ENCODE measurements around the gene NSMCE4A. TPM values are rescaled to one million over a fixed set of nuclear protein-coding genes. Genes with fewer than 3 reads are reported as not detected.

The NSMCE4A gene
- total and polyA plus RNA-seq, 2 of the 8 experiments (the other 6 are each of a cell fraction or from before 2014, with no cell fraction given) = 48.6 to 66.0 TPM

DNA sequence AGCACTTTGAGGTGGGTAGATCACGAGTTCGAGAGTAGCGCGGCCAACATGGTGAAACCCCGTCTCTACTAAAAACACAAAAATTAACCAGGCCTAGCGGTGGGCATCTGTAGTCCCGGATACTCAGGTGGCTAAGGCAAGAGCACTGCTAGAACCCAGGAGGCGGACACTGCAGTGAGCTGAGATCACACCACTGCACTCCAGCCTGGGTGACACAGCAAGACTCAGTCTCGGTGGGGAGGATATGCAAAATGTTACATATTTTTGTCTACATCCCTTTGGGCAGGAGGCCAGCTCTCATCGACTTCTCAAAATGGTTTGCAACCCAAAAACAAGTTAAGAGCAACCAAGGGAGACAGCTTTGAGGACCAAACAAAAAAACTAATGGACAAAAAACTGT, 55.4 kb downstream of the NSMCE4A start (continued):
- TF ChIP-seq, protein P1, sequence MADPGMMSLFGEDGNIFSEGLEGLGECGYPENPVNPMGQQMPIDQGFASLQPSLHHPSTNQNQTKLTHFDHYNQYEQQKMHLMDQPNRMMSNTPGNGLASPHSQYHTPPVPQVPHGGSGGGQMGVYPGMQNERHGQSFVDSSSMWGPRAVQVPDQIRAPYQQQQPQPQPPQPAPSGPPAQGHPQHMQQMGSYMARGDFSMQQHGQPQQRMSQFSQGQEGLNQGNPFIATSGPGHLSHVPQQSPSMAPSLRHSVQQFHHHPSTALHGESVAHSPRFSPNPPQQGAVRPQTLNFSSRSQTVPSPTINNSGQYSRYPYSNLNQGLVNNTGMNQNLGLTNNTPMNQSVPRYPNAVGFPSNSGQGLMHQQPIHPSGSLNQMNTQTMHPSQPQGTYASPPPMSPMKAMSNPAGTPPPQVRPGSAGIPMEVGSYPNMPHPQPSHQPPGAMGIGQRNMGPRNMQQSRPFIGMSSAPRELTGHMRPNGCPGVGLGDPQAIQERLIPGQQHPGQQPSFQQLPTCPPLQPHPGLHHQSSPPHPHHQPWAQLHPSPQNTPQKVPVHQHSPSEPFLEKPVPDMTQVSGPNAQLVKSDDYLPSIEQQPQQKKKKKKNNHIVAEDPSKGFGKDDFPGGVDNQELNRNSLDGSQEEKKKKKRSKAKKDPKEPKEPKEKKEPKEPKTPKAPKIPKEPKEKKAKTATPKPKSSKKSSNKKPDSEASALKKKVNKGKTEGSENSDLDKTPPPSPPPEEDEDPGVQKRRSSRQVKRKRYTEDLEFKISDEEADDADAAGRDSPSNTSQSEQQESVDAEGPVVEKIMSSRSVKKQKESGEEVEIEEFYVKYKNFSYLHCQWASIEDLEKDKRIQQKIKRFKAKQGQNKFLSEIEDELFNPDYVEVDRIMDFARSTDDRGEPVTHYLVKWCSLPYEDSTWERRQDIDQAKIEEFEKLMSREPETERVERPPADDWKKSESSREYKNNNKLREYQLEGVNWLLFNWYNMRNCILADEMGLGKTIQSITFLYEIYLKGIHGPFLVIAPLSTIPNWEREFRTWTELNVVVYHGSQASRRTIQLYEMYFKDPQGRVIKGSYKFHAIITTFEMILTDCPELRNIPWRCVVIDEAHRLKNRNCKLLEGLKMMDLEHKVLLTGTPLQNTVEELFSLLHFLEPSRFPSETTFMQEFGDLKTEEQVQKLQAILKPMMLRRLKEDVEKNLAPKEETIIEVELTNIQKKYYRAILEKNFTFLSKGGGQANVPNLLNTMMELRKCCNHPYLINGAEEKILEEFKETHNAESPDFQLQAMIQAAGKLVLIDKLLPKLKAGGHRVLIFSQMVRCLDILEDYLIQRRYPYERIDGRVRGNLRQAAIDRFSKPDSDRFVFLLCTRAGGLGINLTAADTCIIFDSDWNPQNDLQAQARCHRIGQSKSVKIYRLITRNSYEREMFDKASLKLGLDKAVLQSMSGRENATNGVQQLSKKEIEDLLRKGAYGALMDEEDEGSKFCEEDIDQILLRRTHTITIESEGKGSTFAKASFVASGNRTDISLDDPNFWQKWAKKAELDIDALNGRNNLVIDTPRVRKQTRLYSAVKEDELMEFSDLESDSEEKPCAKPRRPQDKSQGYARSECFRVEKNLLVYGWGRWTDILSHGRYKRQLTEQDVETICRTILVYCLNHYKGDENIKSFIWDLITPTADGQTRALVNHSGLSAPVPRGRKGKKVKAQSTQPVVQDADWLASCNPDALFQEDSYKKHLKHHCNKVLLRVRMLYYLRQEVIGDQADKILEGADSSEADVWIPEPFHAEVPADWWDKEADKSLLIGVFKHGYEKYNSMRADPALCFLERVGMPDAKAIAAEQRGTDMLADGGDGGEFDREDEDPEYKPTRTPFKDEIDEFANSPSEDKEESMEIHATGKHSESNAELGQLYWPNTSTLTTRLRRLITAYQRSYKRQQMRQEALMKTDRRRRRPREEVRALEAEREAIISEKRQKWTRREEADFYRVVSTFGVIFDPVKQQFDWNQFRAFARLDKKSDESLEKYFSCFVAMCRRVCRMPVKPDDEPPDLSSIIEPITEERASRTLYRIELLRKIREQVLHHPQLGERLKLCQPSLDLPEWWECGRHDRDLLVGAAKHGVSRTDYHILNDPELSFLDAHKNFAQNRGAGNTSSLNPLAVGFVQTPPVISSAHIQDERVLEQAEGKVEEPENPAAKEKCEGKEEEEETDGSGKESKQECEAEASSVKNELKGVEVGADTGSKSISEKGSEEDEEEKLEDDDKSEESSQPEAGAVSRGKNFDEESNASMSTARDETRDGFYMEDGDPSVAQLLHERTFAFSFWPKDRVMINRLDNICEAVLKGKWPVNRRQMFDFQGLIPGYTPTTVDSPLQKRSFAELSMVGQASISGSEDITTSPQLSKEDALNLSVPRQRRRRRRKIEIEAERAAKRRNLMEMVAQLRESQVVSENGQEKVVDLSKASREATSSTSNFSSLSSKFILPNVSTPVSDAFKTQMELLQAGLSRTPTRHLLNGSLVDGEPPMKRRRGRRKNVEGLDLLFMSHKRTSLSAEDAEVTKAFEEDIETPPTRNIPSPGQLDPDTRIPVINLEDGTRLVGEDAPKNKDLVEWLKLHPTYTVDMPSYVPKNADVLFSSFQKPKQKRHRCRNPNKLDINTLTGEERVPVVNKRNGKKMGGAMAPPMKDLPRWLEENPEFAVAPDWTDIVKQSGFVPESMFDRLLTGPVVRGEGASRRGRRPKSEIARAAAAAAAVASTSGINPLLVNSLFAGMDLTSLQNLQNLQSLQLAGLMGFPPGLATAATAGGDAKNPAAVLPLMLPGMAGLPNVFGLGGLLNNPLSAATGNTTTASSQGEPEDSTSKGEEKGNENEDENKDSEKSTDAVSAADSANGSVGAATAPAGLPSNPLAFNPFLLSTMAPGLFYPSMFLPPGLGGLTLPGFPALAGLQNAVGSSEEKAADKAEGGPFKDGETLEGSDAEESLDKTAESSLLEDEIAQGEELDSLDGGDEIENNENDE (IDR thresholded peaks at IDR 0.05; ENCODE audit: insufficient replicate concordance, low read length) = no peak
- no peak for TF ChIP-seq SP4 (IDR thresholded peaks at IDR 0.05; ENCODE audit: low read length)
- TF ChIP-seq ASH2L (IDR thresholded peaks at IDR 0.05; ENCODE audit: low read length) = no peak
- no peak for TF ChIP-seq NRF1 (IDR thresholded peaks at IDR 0.05; ENCODE audit: low read depth, low read length)
- no peak for TF ChIP-seq BACH1 (IDR thresholded peaks at IDR 0.05; ENCODE audit: low read length)
- TF ChIP-seq HDAC2 (IDR thresholded peaks at IDR 0.05; ENCODE audit: borderline replicate concordance in 1 of 2, low read depth in 2 of 2, low read length in 2 of 2) = no peak
- TF ChIP-seq, protein P2, sequence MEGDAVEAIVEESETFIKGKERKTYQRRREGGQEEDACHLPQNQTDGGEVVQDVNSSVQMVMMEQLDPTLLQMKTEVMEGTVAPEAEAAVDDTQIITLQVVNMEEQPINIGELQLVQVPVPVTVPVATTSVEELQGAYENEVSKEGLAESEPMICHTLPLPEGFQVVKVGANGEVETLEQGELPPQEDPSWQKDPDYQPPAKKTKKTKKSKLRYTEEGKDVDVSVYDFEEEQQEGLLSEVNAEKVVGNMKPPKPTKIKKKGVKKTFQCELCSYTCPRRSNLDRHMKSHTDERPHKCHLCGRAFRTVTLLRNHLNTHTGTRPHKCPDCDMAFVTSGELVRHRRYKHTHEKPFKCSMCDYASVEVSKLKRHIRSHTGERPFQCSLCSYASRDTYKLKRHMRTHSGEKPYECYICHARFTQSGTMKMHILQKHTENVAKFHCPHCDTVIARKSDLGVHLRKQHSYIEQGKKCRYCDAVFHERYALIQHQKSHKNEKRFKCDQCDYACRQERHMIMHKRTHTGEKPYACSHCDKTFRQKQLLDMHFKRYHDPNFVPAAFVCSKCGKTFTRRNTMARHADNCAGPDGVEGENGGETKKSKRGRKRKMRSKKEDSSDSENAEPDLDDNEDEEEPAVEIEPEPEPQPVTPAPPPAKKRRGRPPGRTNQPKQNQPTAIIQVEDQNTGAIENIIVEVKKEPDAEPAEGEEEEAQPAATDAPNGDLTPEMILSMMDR (IDR thresholded peaks at IDR 0.05; ENCODE audit: control extremely low read depth in 1 of 3, insufficient read depth in 1 of 3, low read depth in 1 of 3, low read length in 3 of 3) = no peak

Data from H1 (cell line).